Measurements from ENCODE around the gene SLC7A1.

Gene SLC7A1

GRCh38 chr13:29507356-29507755, 88.1 kb downstream of the SLC7A1 start:
- no peak for DNase-seq

- no peak for DNase-seq
These were observed 89.5 kb downstream of the SLC7A1 start for GRCh38 chr13:29505950-29506349.

GRCh38 chr13:29505511-29505910, 90.0 kb downstream of the SLC7A1 start:
- no peak for DNase-seq

GRCh38 chr13:29504691-29505090, 90.8 kb downstream of the SLC7A1 start:
- no peak for DNase-seq

GRCh38 chr13:29503041-29503837, 92.2 kb downstream of the SLC7A1 start:
- no peak for DNase-seq

GRCh38 chr13:29502391-29503008, 93.0 kb downstream of the SLC7A1 start:
- no peak for DNase-seq

- no peak for DNase-seq
These were observed 93.8 kb downstream of the SLC7A1 start for GRCh38 chr13:29501674-29502073.

- no peak for DNase-seq
These were observed 95.1 kb downstream of the SLC7A1 start for GRCh38 chr13:29500386-29500785.

- no peak for DNase-seq
These were observed 95.9 kb downstream of the SLC7A1 start for GRCh38 chr13:29499506-29500165.

GRCh38 chr13:29498426-29499040, 97.0 kb downstream of the SLC7A1 start:
- no peak for DNase-seq

GRCh38 chr13:29497137-29497654, 98.3 kb downstream of the SLC7A1 start:
- no peak for DNase-seq

- DNase-seq, result no peak
These were observed 99.2 kb downstream of the SLC7A1 start for GRCh38 chr13:29496241-29496712.

- no peak for DNase-seq
These were observed 101.0 kb downstream of the SLC7A1 start for GRCh38 chr13:29494520-29494919.

- DNase-seq, result no peak
These were observed 101.7 kb downstream of the SLC7A1 start for GRCh38 chr13:29493796-29494195.

- DNase-seq, result no peak
These were observed 104.2 kb downstream of the SLC7A1 start for GRCh38 chr13:29491248-29491647.

- DNase-seq, result no peak
These were observed 105.0 kb downstream of the SLC7A1 start for GRCh38 chr13:29490561-29490885.

- no peak for DNase-seq
These were observed 105.6 kb downstream of the SLC7A1 start for GRCh38 chr13:29489650-29490560.

GRCh38 chr13:29487466-29488454, 107.7 kb downstream of the SLC7A1 start:
- DNase-seq, result no peak

- DNase-seq, result no peak
These were observed 108.9 kb downstream of the SLC7A1 start for GRCh38 chr13:29486551-29486950.

GRCh38 chr13:29484796-29485195, 110.7 kb downstream of the SLC7A1 start:
- no peak for DNase-seq

GRCh38 chr13:29484236-29484635, 111.3 kb downstream of the SLC7A1 start:
- no peak for DNase-seq

Data from CD4-positive, alpha-beta T cell treated with Interleukin-4 for 4 hours (primary cell).